ENCODE data around the gene ZNF273. TPM values are rescaled to one million over a fixed set of nuclear protein-coding genes. Genes with fewer than 3 reads are reported as not detected.

Gene ZNF273
- total RNA-seq, 1 experiment from 2014 or later: 6.6 TPM

- TF ChIP-seq REST (IDR thresholded peaks at IDR 0.05; ENCODE audit: low read depth): no peak
- no peak for TF ChIP-seq POLR2A (IDR thresholded peaks at IDR 0.05; ENCODE audit: borderline replicate concordance, extremely low read depth, insufficient read depth, insufficient read length)
- TF ChIP-seq CBX3 (IDR thresholded peaks at IDR 0.05; ENCODE audit: low read depth): no peak
- no peak for TF ChIP-seq RAD21 (IDR thresholded peaks at IDR 0.05; ENCODE audit: low read depth)
- TF ChIP-seq CEBPB (IDR thresholded peaks at IDR 0.05; ENCODE audit: low read depth): no peak
- no peak for TF ChIP-seq ATF3 (IDR thresholded peaks at IDR 0.05)
- TF ChIP-seq EZH2phosphoT487 (IDR thresholded peaks at IDR 0.05; ENCODE audit: borderline replicate concordance): no peak
- TF ChIP-seq YY1 (IDR thresholded peaks at IDR 0.05; ENCODE audit: extremely low read depth, insufficient replicate concordance, low read depth, low read length): no peak
- TF ChIP-seq ZFX (IDR thresholded peaks at IDR 0.05): no peak
- no peak for TF ChIP-seq SP1 (IDR thresholded peaks at IDR 0.05; ENCODE audit: low read depth)
Observed at GRCh38 chr7:64888561-64888900, 14.5 kb upstream of the ZNF273 start (continued).

- TF ChIP-seq FOSL1 (IDR thresholded peaks at IDR 0.05; ENCODE audit: low read depth) (no peak), SRF (IDR thresholded peaks at IDR 0.05; ENCODE audit: low read depth) (no peak), CEBPB (IDR thresholded peaks at IDR 0.05; ENCODE audit: low read depth) (no peak), ATF3 (IDR thresholded peaks at IDR 0.05) (no peak), EZH2phosphoT487 (IDR thresholded peaks at IDR 0.05; ENCODE audit: borderline replicate concordance) (no peak)
- Histone ChIP-seq H3K79me2 (ENCODE audit: insufficient read depth, low read length) (no peaks in the 10 kb centered on the region), H3K4me3 (replicated peaks in 1 of 2; ENCODE audit: low read depth in 1 of 2, low read length in 2 of 2) (no peak overlapping the region), H3K36me3 (ENCODE audit: control insufficient read depth in 1 of 2, insufficient read depth in 2 of 2, low read length in 2 of 2) (no peaks in the 10 kb centered on the region), H3K9me2 (ENCODE audit: insufficient read depth) (no peaks in the 10 kb centered on the region), H3K9ac (ENCODE audit: low read length) (no peak overlapping the region), H2AFZ (ENCODE audit: low read depth, low read length, poor library complexity, severe bottlenecking) (no peak overlapping the region), H3K27ac (ENCODE audit: low read depth, low read length) (no peak overlapping the region), H4K20me1 (ENCODE audit: insufficient read depth) (no peaks in the 10 kb centered on the region), H3K4me1 (ENCODE audit: control insufficient read depth in 1 of 2, insufficient read depth in 2 of 2, low read length in 2 of 2) (no peaks in the 10 kb centered on the region), H3K27me3 (ENCODE audit: insufficient read depth, low read length) (no peaks in the 10 kb centered on the region), H3K9me3 (ENCODE audit: control insufficient read depth in 1 of 2, insufficient read depth in 1 of 2, low read depth in 1 of 2, low read length in 2 of 2) (no peaks in the 10 kb centered on the region), H3K4me2 (ENCODE audit: low read length) (no peak overlapping the region)
- ChIA-PET POLR2A (no interaction called here), RAD21 (ENCODE audit: low non-redundant PET in 1 of 2, low total read pairs in 2 of 2, uncharacterized antibody in 2 of 2, unreplicated experiment in 2 of 2) (no interaction called here), CTCF (interaction anchor here (1.1 kb wide), 1 partner anchor 118 kb away, joined by 3 read pairs; the partner anchor contains the start of gene ERV3-1)
- BruUV-seq (replicated peaks): no TSS peak
- no peak for DNase-seq (ENCODE audit: low read depth, low spot score)
- no peak for ATAC-seq
- intact Hi-C loops (cut with micrococcal nuclease): no loop called here
Observed at GRCh38 chr7:64888901-64889685, 14.0 kb upstream of the ZNF273 start.
